GM21447 (cell line): ENCODE data around the gene CLEC4A.
"Not testable (repeated sequence)": the region's sequence is repeated elsewhere in the genome, so short reads cannot be mapped to it uniquely, and the experiment has no call there.

Experiments used
- ATAC-seq: cut with Tn5 transposase; IDR thresholded peaks from one replicate; pipeline ENCODE4 v1.9.1; 2021; ENCODE audit not compliant: unreplicated experiment

CLEC4A gene

GRCh38 chr12:8123124-8123912, at the start of gene CLEC4A:
CLEC4A (plus strand) TSS chr12:8123617; CDS start chr12:8123879, 262 bp downstream.
- no peak for ATAC-seq

GRCh38 chr12:8075935-8076334, 47.5 kb upstream of the CLEC4A start:
- no peak for ATAC-seq

GRCh38 chr12:8076366-8076765, 47.1 kb upstream of the CLEC4A start:
- no peak for ATAC-seq

DNA sequence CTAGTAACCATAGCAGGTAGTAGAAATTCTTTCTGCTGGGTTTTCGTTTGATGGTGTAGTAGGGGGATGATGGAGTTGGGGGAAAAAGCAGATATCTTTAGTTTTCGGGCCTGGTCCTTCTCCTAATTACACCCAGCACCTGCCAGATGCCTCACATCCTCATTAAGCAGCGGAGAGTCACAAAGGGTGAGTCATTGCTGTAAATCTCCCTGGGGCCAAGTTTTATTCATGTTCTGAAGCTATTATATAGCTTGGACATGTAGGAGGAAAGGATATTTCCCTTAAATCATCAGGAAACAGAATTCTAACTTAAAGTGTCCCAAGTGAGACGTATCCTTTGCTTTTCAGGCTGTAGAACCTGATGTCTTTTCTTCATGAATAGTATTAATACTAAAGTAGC, 46.2 kb upstream of the CLEC4A start:
- no peak for ATAC-seq

DNA sequence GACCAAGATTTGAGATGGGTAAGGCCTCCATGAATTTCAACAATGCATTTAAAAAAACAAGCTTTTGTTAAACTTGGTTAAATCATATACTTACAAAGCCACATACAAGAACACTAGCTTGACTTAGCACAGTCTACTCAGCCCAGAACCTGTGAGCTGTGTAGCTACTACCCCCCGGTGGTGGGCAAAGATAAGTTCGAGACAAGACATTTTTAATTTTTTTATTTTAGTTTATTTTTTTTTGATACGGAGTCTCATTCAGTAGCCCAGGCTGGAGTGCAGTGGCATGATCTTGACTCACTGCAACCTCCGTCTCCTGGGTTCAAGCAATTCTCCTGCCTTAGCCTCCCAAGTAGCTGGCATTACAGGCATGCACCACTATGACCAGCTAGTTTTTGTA, 45.0 kb upstream of the CLEC4A start:
- ATAC-seq: no peak

GRCh38 chr12:8078916-8079315, 44.5 kb upstream of the CLEC4A start:
- no peak for ATAC-seq

GRCh38 chr12:8080120-8080519, 43.3 kb upstream of the CLEC4A start:
- no peak for ATAC-seq

DNA sequence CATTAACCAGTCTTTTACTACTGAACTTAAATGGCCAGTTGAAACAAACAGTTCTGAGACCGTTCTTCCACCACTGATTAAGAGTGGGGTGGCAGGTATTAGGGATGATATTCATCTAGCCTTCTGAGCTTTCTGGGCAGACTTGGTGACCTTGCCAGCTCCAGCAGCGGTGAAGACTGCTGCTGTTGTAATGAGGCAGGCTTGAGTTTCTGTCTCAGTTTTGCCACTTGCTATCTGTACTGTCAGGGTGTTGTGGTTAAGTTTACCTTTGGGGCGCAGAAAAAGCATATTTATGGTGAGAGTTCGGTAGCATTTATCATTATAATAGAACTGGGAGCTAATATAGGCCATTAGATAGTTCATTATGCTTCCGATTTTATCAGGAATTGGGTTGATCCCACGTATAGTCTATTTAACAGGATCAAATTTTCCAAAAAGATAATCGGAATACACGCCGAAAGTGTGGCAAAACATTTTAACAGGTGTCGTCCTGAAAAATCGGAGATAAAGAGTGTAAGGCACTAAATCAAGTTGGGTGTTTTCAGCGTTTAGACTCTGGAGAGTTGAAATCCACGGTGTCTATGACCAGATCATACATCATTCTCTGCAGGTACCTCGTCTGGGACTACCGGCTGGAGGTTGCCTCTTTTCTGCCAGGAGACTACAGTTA, 42.0 kb upstream of the CLEC4A start:
- no peak for ATAC-seq

DNA sequence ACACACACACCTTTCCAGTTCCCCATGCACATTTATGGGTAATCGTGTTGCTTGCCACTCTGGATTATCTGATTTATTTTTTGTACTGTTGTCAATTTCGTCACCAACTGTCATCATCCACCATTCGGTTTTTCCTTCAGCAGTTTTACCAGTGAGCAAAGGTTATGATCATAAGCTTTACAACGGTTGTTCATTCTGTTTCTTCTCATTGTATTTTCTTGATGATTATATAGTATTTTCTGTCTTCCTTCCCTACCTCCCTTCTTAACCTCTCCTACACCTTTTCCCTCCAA, 40.7 kb upstream of the CLEC4A start:
- no peak for ATAC-seq

DNA sequence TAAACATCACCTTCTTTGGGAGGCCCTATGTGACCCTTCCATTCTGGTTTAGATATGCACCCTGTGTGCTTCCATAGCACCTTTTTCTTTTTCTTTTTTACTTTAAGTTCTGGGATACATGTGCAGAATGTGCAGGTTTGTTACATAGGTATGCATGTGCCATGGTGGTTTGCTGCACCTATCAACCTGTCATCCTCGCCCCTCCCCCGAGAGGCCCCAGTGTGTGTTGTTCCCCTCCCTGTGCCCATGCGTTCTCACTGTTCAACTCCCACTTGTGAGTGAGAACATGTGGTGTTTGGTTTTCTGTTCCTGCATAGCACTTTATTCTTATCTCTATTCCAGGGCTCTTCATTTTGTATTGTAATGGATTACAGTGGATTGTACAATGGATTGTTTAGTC, 39.1 kb upstream of the CLEC4A start:
- ATAC-seq: not testable (repeated sequence)

DNA sequence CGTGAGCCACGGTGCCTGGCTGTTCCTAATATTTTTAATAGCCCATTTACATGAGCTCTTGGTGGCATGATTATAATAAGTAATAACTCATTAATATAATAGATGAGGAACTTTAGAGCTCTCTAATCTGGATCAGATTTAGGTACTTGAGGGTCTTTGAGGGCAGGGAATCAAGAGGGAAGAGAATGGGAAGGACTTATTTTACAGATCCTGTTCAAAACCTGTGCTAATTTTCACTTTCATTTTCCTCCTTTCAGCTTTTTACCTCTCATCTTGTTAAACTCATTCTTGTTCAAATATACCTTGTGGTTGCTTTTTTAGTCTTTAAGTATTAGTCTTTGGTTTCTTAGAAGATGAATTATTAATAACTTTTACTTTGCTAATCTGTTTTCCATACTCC, 35.8 kb upstream of the CLEC4A start:
- ATAC-seq: no peak

DNA sequence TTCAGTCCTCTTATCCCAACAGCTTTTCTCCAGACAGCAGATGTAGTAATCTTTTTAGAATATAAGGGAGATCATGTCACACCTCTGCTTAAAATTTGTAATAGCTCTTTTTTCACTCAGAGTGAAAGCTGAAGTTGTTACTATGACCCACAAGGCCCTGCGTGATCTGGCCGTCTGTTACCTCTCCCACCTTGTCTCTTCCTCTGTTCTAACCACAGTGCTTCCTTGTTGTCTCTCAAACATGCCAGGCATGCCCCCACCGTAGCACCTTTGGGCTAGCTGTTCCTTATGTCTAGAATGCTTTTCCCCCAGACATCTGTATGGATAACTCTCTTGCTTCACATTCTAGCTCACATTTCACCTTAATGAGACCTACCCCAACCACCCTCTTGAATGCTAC, 34.8 kb upstream of the CLEC4A start:
- ATAC-seq: peak; percentile 67

- ATAC-seq: not testable (repeated sequence)
These were observed 34.1 kb upstream of the CLEC4A start for GRCh38 chr12:8089277-8089676.

DNA sequence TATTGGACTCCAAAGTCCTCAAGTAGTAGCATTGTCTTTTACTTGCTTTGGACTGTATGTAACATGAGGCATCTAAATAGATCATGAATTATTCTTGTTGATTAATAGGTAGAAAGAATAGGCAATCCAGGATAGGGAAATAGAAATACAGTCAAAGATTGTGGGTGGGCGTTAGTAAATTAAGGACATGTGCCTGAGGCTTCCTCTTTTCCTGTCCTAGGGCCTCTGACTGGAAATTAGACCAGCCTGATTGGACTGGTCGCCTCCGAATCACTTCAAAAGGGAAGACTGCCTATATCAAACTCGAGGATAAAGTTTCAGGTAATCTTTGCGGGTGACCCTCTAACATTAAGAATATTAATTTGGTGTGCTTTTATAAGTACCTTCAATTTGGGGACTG, 33.7 kb upstream of the CLEC4A start:
- ATAC-seq: no peak

- ATAC-seq: no peak
These were observed 30.1 kb upstream of the CLEC4A start for GRCh38 chr12:8093291-8093690.

- ATAC-seq: no peak
These were observed 27.0 kb upstream of the CLEC4A start for GRCh38 chr12:8096281-8096915.

DNA sequence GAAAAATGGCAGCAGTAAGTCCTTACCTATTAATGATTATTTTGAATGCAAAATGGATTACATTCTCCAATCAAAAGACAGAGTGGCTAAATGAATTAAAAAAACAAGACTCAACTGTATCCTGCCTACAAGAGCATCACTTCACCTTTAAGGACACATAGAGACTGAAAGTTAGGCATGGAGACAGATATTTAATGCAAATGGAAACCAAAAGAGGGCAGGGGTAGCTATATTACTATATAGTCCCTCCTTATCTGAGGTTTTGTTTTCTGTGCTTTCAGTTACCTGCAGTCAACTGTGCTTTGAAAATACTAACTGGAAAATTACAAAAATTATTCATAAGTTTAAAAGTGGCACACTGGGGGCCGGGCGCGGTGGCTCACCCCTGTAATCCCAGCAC, 24.2 kb upstream of the CLEC4A start:
- no peak for ATAC-seq

GRCh38 chr12:8108808-8109398, 14.5 kb upstream of the CLEC4A start:
- ATAC-seq: no peak

- not testable (repeated sequence) for ATAC-seq
These were observed 10.3 kb upstream of the CLEC4A start for GRCh38 chr12:8113117-8113516.

- ATAC-seq: no peak
These were observed 3.2 kb upstream of the CLEC4A start for GRCh38 chr12:8120072-8120713.

GRCh38 chr12:8127138-8127537, 3.7 kb downstream of the CLEC4A start:
- no peak for ATAC-seq
